ENCODE data around the gene NUP153. TPM values are rescaled to one million over a fixed set of nuclear protein-coding genes. Genes with fewer than 3 reads are reported as not detected.

The NUP153 gene
- polyA plus RNA-seq, 2 of the 4 experiments (the other 2 are of a cell fraction) = 26.4 to 47.3 TPM

- TF ChIP-seq REST (IDR thresholded peaks at IDR 0.05) (no peak), CBX8 (IDR thresholded peaks at IDR 0.05) (no peak), E2F6 (IDR thresholded peaks at IDR 0.05; ENCODE audit: borderline replicate concordance, low read depth) (no peak), NPAS2 (CRISPR knock-in tag; IDR thresholded peaks at IDR 0.05; ENCODE audit: borderline replicate concordance) (no peak)
These were observed 115.4 kb downstream of the NUP153 start (continued) for GRCh38 chr6:17591287-17591686.

GRCh38 chr6:17589406-17590096, 117.2 kb downstream of the NUP153 start:
- TF ChIP-seq CTCF (IDR thresholded peaks at IDR 0.05) (0 out of 3 replicates have a peak, but pooled peaks have one; percentile 17), SMC3 (IDR thresholded peaks at IDR 0.05) (0 out of 3 replicates have a peak, but pooled peaks have one; percentile 10), ELK1 (IDR thresholded peaks at IDR 0.05; ENCODE audit: low read depth, low read length) (no peak), HOXB13 (CRISPR knock-in tag; IDR thresholded peaks at IDR 0.05; ENCODE audit: low read depth) (no peak), RAD21 (conservative IDR thresholded peaks at IDR 0.05 in 1 of 2, IDR thresholded peaks at IDR 0.05 in 1 of 2) (peak in 1 of 2 experiments; percentile 45; a peak in 2 of 5 replicates), PHF8 (IDR thresholded peaks at IDR 0.05; ENCODE audit: borderline replicate concordance, low read depth) (no peak), ATOH8 (CRISPR knock-in tag; IDR thresholded peaks at IDR 0.05; ENCODE audit: low read depth) (no peak), TP53 (CRISPR knock-in tag; IDR thresholded peaks at IDR 0.05) (no peak), FOSL2 (IDR thresholded peaks at IDR 0.05) (no peak), FOSL2 (CRISPR knock-in tag; IDR thresholded peaks at IDR 0.05) (peak; percentile 15; the same call in 1 of the 2 replicates)

More at GRCh38 chr6:17589406-17590096, 117.2 kb downstream of the NUP153 start:
- DNase-seq (ENCODE audit: low read depth in 1 of 2, low spot score in 1 of 2) (peak; percentile 31 to 72), ATAC-seq (peak; percentile 81 to 88), FAIRE-seq (no peak)
- ChIA-PET POLR2A (interaction anchor here (1.0 kb wide), 1 partner anchor 10 kb away, joined by 8 read pairs; the partner anchor contains the start of gene FAM8A1), CTCF (interaction anchor here (0.6 to 1.3 kb wide), 5 partner anchors 10 to 636 kb away, joined by 3 read pairs; partner anchors contain the start of gene FAM8A1)
- 0 out of 3 replicates have a peak overlapping the region, but pooled peaks have one; percentile 10 for H3K4me2 ChIP-seq
- 46% methylated on average over 5 of the region's 5 CpGs for WGBS (ENCODE audit: missing lambda C conversion rate)
- H3K9me3 ChIP-seq = no peaks in the 10 kb centered on the region
- peak overlapping the region in 1 of 2 experiments; percentile 38; a peak in 1 of 6 replicates for H3K27ac ChIP-seq
- 0 out of 3 replicates have a peak, but pooled peaks cover 8% of the 10 kb centered on the region for H3K4me1 ChIP-seq
- H3K4me3 ChIP-seq = no peak overlapping the region
